GM12873 (cell line): ENCODE data around the gene UHMK1.

Experiments used
- CTCF ChIP-seq: IDR thresholded peaks from 2 replicates; pipeline ENCODE4 v1.5.1; 2012; ENCODE audit warnings: low read depth, mild to moderate bottlenecking, moderate library complexity, low read length, control low read depth; ENCODE audit not compliant: insufficient read depth; ENCODE audit errors: missing control alignments

Gene UHMK1

GRCh38 chr1:162536511-162536910 is 38.9 kb downstream of the UHMK1 start:
- no peak for TF ChIP-seq CTCF

- no peak for TF ChIP-seq CTCF
These were observed 39.6 kb downstream of the UHMK1 start for GRCh38 chr1:162537216-162537615.

GRCh38 chr1:162538815-162539431 is 41.3 kb downstream of the UHMK1 start:
- no peak for TF ChIP-seq CTCF

DNA sequence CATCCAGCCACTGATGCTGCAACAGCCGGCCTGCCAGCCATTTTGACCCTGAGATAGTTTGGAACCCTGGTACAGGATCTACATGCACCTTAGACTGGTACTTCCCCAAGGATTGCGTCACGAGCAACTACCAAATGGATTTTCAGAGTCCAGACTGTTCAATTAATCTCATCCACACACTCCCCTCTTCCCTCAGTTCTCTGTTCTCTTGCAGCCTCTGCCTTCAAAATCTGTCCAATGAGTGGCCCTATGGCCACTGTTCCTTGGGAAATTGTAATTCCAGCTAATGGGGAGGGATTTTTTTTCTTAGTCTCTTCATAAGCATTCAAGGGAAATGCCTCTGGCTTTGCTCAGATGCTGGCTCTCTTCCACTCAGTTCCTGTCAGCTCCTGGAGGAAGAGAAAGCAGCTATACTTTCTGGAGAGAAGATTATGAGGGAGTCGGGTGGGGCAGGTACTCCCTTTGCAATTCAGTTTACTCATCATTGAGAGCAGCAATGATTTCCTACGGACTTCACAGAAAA is 44.1 kb downstream of the UHMK1 start:
- TF ChIP-seq CTCF, result no peak

DNA sequence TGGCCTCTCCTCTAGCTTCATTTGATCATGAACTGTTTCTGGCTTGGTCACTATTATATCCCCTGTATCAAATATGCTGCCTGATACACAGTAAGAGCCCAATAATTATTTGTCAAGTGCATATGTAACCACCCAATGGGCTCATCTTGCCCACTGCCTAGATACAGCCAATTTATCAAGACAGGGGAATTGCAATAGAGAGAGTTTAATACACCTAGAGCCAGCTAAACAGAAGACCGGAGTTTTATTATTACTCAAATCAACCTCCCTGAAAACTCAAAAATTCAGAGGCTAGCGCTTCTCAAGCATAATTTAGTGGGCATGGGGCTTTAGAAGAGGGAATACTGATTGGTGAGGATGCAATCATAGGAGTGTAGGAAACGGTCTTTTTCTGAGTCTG is 45.6 kb downstream of the UHMK1 start:
- no peak for TF ChIP-seq CTCF

DNA sequence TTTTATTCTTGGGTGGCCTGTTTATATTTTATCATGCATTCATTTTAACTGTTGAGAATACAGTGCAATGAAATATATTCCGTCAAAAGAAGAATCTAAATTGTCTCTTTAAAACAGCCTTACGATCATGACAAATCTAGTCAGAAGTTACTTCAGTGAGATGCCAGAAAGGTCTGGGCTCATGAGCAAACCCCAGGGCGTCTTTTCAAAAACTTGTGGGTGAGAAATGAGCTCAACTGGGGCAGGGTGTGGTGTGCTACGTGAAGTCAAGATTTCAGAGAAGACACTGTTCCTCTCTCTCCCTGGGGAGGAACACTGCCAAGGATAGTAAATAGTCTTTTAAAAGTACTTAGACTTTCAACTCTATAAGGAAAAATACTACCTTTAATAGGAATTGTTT is 50.6 kb downstream of the UHMK1 start:
- no peak for TF ChIP-seq CTCF

GRCh38 chr1:162549001-162549400 is 51.4 kb downstream of the UHMK1 start:
- TF ChIP-seq CTCF, result no peak
